ENCODE measurements around the gene F2RL3. TPM values are rescaled to one million over a fixed set of nuclear protein-coding genes. Genes with fewer than 3 reads are reported as not detected.

F2RL3 gene
- total and polyA plus RNA-seq, 7 experiments from 2014 or later: 0.16 to 0.19 TPM; not detected in 5

DNA sequence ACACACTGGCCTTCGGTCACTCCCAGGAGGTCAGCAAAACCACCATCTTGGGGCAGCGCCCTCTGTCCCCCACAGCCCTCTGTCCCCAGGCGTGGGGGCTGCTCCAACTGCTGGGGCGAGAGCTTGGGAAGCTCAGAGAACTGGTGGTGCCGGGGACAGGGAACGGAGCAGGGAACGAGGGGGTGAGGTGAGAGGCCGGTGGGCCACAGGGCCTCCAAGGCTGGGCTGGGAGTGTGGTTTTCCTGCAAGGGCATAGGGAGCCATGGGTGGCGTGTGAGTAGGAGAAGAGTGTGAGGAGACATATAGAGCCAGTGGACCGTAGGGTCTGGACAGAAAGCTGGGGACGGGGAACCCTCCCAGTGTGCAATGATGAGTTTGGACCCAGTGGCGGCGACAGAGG, 34.1 kb downstream of the F2RL3 start:
- intact Hi-C loops (cut with micrococcal nuclease): no loop called here
- H3K27ac ChIP-seq (ENCODE audit: low read depth, low read length): no peak overlapping the region
- DNase-seq (no peak), ATAC-seq (no peak)
- H3K4me1 ChIP-seq (ENCODE audit: control insufficient read depth in 2 of 2, insufficient read depth in 2 of 2, low read length in 2 of 2): no peaks in the 10 kb centered on the region
- CTCF ChIA-PET: no interaction called here
- Mint-ChIP-seq H3K27ac (no peak overlapping the region), H3K27me3 (peaks cover 0 to 31% (median 0%) of the 10 kb centered on the region in 5 donors), H3K9me3 (peaks cover 5 to 33% (median 14%) of the 10 kb centered on the region in 11 donors), H3K4me1 (peaks cover 0 to 13% (median 0%) of the 10 kb centered on the region in 7 donors), H3K36me3 (peaks cover 4 to 19% (median 10%) of the 10 kb centered on the region in 5 donors), H3K4me3 (no peak overlapping the region)
- H3K27me3 ChIP-seq (ENCODE audit: control insufficient read depth in 2 of 2, insufficient read depth in 2 of 2, low read length in 2 of 2): no peaks in the 10 kb centered on the region
- POLR2A ChIA-PET: no interaction called here
- peaks cover 0 to 14% (median 0%) of the 10 kb centered on the region in 3 experiments for H3K9me3 ChIP-seq (ENCODE audit: control insufficient read depth in 2 of 3, low read length in 3 of 3)
- H3K4me3 ChIP-seq (ENCODE audit: low read length): no peak overlapping the region
- no peaks in the 10 kb centered on the region for H3K36me3 ChIP-seq (ENCODE audit: control insufficient read depth in 2 of 3, insufficient read depth in 3 of 3, low read length in 3 of 3)

- Histone ChIP-seq H3K4me3 (ENCODE audit: low read length) (no peak overlapping the region), H3K9me3 (ENCODE audit: control insufficient read depth in 2 of 3, low read length in 3 of 3) (peaks cover 0 to 5% (median 0%) of the 10 kb centered on the region in 3 experiments), H3K36me3 (ENCODE audit: control insufficient read depth in 2 of 3, insufficient read depth in 3 of 3, low read length in 3 of 3) (no peaks in the 10 kb centered on the region), H3K27ac (ENCODE audit: low read depth, low read length) (no peak overlapping the region), H3K4me1 (ENCODE audit: control insufficient read depth in 2 of 2, insufficient read depth in 2 of 2, low read length in 2 of 2) (no peaks in the 10 kb centered on the region), H3K27me3 (ENCODE audit: control insufficient read depth in 2 of 2, insufficient read depth in 2 of 2, low read length in 2 of 2) (no peaks in the 10 kb centered on the region)
- CTCF ChIA-PET: interaction anchor here (0.6 kb wide), 1 partner anchor 512 kb away, joined by 3 read pairs; no protein-coding TSS in a partner anchor
- POLR2A ChIA-PET: no interaction called here
- Mint-ChIP-seq H3K9me3 (peaks cover 3 to 41% (median 24%) of the 10 kb centered on the region in 11 donors), H3K27ac (no peak overlapping the region), H3K4me3 (no peak overlapping the region), H3K27me3 (peaks cover 0 to 37% (median 16%) of the 10 kb centered on the region in 5 donors), H3K4me1 (peaks cover 0 to 6% (median 0%) of the 10 kb centered on the region in 7 donors), H3K36me3 (peaks cover 6 to 21% (median 10%) of the 10 kb centered on the region in 5 donors)
- DNase-seq (no peak), ATAC-seq (no peak)
- intact Hi-C loops (cut with micrococcal nuclease): no loop called here
These were observed 39.1 kb downstream of the F2RL3 start for GRCh38 chr19:16927883-16928282.

DNA sequence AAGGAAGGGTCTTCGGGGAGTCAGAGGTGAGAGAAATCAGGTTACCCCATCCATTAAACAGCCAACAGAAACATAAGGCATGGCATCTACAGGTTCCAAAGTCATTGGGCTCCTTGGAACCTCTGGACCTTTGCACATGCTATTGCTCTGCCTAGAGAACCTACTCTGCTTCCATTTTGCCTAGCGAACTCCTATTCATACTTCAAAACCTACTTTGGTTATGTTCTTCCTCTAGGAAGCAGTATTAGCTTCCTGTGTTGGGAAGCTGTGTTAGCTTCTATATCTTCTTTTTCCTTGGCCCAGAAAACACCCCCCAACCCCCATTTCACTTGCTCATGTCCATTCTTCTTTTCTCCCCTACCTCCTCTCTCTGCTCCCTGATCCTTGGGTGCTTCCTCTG, 39.6 kb downstream of the F2RL3 start:
- ATAC-seq (no peak), DNase-seq (no peak)
- Mint-ChIP-seq H3K4me3 (no peak overlapping the region), H3K27me3 (peaks cover 1 to 37% (median 16%) of the 10 kb centered on the region in 5 donors), H3K9me3 (peaks cover 3 to 45% (median 26%) of the 10 kb centered on the region in 11 donors), H3K27ac (no peak overlapping the region), H3K4me1 (peaks cover 0 to 5% (median 0%) of the 10 kb centered on the region in 7 donors), H3K36me3 (peaks cover 6 to 21% (median 12%) of the 10 kb centered on the region in 5 donors)
- Histone ChIP-seq H3K9me3 (ENCODE audit: control insufficient read depth in 2 of 3, low read length in 3 of 3) (peaks cover 0 to 6% (median 0%) of the 10 kb centered on the region in 3 experiments), H3K27me3 (ENCODE audit: control insufficient read depth in 2 of 2, insufficient read depth in 2 of 2, low read length in 2 of 2) (no peaks in the 10 kb centered on the region), H3K4me3 (ENCODE audit: low read length) (no peak overlapping the region), H3K36me3 (ENCODE audit: control insufficient read depth in 2 of 3, insufficient read depth in 3 of 3, low read length in 3 of 3) (no peaks in the 10 kb centered on the region), H3K27ac (ENCODE audit: low read depth, low read length) (no peak overlapping the region), H3K4me1 (ENCODE audit: control insufficient read depth in 2 of 2, insufficient read depth in 2 of 2, low read length in 2 of 2) (no peaks in the 10 kb centered on the region)
- intact Hi-C loops (cut with micrococcal nuclease): no loop called here
- ChIA-PET CTCF (no interaction called here), POLR2A (no interaction called here)

DNA sequence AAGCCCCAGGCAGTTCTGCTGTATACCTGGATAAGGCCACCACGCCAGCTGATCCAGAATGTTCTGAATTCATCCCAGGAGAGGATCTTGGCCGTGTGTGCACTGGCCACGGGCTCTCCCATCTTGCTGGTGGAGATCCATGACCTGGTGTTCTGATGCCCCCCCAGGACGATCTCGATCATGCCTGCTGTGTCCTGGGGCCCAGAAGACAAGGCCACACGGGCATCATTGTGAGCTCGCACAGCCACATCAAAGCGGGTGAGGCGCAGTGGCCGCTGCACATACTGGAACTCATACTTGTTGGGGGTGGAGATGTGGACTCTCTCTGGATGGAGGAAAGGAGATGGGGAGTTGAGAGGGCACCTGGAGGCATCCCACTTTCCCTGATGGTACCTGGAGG, 40.1 kb downstream of the F2RL3 start:
- Histone ChIP-seq H3K27me3 (ENCODE audit: control insufficient read depth in 2 of 2, insufficient read depth in 2 of 2, low read length in 2 of 2) (no peaks in the 10 kb centered on the region), H3K36me3 (ENCODE audit: control insufficient read depth in 2 of 3, insufficient read depth in 3 of 3, low read length in 3 of 3) (no peaks in the 10 kb centered on the region), H3K4me1 (ENCODE audit: control insufficient read depth in 2 of 2, insufficient read depth in 2 of 2, low read length in 2 of 2) (no peaks in the 10 kb centered on the region), H3K4me3 (ENCODE audit: low read length) (no peak overlapping the region), H3K27ac (ENCODE audit: low read depth, low read length) (no peak overlapping the region), H3K9me3 (ENCODE audit: control insufficient read depth in 2 of 3, low read length in 3 of 3) (peaks cover 0 to 11% (median 2%) of the 10 kb centered on the region in 3 experiments)
- H3K27me3 Mint-ChIP-seq: peaks cover 1 to 37% (median 16%) of the 10 kb centered on the region in 5 donors
- peaks cover 0 to 5% (median 0%) of the 10 kb centered on the region in 7 donors for H3K4me1 Mint-ChIP-seq
- ChIA-PET POLR2A (no interaction called here), CTCF (interaction anchor here (0.6 kb wide), 1 partner anchor 62 kb away, joined by 4 read pairs; no protein-coding TSS in a partner anchor)
- ATAC-seq (no peak), DNase-seq (no peak)
- intact Hi-C loops (cut with micrococcal nuclease): no loop called here
- peaks cover 6 to 25% (median 17%) of the 10 kb centered on the region in 5 donors for H3K36me3 Mint-ChIP-seq
- H3K9me3 Mint-ChIP-seq: peaks cover 5 to 51% (median 32%) of the 10 kb centered on the region in 11 donors
- no peak overlapping the region for H3K4me3 Mint-ChIP-seq
- no peak overlapping the region for H3K27ac Mint-ChIP-seq

GRCh38 chr19:16930753-16931152, 42.0 kb downstream of the F2RL3 start:
- peaks cover 5 to 37% (median 16%) of the 10 kb centered on the region in 5 donors for H3K27me3 Mint-ChIP-seq

DNA sequence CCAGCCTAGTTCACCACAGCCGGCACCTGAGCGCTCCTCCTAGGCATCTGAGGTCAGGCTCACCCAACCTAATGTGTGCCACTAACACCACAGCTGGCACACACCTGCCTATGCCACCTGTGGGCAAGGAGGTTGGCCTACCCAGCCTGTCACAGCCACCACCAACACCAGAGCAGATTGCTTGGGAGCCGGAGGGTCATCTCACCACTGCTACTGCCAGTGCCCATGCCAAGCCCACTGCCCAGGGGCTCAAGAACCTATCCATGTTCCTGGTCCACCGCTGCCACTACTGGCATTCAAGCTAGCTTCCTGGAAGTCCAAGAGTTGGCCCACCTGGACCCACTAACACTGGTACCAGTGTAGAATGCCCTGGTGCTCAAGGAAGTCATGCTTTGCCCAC, 42.5 kb downstream of the F2RL3 start:
- peaks cover 0 to 5% (median 0%) of the 10 kb centered on the region in 7 donors for H3K4me1 Mint-ChIP-seq
- DNase-seq (no peak), ATAC-seq (no peak)
- Histone ChIP-seq H3K4me1 (ENCODE audit: control insufficient read depth in 2 of 2, insufficient read depth in 2 of 2, low read length in 2 of 2) (no peaks in the 10 kb centered on the region), H3K4me3 (ENCODE audit: low read length) (no peak overlapping the region), H3K9me3 (ENCODE audit: control insufficient read depth in 2 of 3, low read length in 3 of 3) (peaks cover 0 to 15% (median 2%) of the 10 kb centered on the region in 3 experiments), H3K27me3 (ENCODE audit: control insufficient read depth in 2 of 2, insufficient read depth in 2 of 2, low read length in 2 of 2) (no peaks in the 10 kb centered on the region), H3K36me3 (ENCODE audit: control insufficient read depth in 2 of 3, insufficient read depth in 3 of 3, low read length in 3 of 3) (no peaks in the 10 kb centered on the region), H3K27ac (ENCODE audit: low read depth, low read length) (no peak overlapping the region)
- H3K27ac Mint-ChIP-seq: no peak overlapping the region
- ChIA-PET POLR2A (no interaction called here), CTCF (no interaction called here)
- intact Hi-C loops (cut with micrococcal nuclease): no loop called here
- H3K36me3 Mint-ChIP-seq: peaks cover 5 to 25% (median 18%) of the 10 kb centered on the region in 5 donors
- peaks cover 18 to 62% (median 38%) of the 10 kb centered on the region in 11 donors for H3K9me3 Mint-ChIP-seq
- H3K4me3 Mint-ChIP-seq: no peak overlapping the region
- H3K27me3 Mint-ChIP-seq: peaks cover 5 to 37% (median 16%) of the 10 kb centered on the region in 5 donors

More at GRCh38 chr19:16930753-16931152, 42.0 kb downstream of the F2RL3 start:
- intact Hi-C loops (cut with micrococcal nuclease): no loop called here
- no peak overlapping the region for H3K4me3 Mint-ChIP-seq
- Histone ChIP-seq H3K9me3 (ENCODE audit: control insufficient read depth in 2 of 3, low read length in 3 of 3) (peaks cover 0 to 15% (median 2%) of the 10 kb centered on the region in 3 experiments), H3K27me3 (ENCODE audit: control insufficient read depth in 2 of 2, insufficient read depth in 2 of 2, low read length in 2 of 2) (no peaks in the 10 kb centered on the region), H3K27ac (ENCODE audit: low read depth, low read length) (no peak overlapping the region), H3K36me3 (ENCODE audit: control insufficient read depth in 2 of 3, insufficient read depth in 3 of 3, low read length in 3 of 3) (no peaks in the 10 kb centered on the region), H3K4me3 (ENCODE audit: low read length) (no peak overlapping the region), H3K4me1 (ENCODE audit: control insufficient read depth in 2 of 2, insufficient read depth in 2 of 2, low read length in 2 of 2) (no peaks in the 10 kb centered on the region)
- H3K27ac Mint-ChIP-seq: no peak overlapping the region
- DNase-seq: no peak
- ChIA-PET POLR2A (no interaction called here), CTCF (no interaction called here)
- peaks cover 13 to 56% (median 38%) of the 10 kb centered on the region in 11 donors for H3K9me3 Mint-ChIP-seq
- ATAC-seq: no peak
- H3K36me3 Mint-ChIP-seq: peaks cover 5 to 25% (median 18%) of the 10 kb centered on the region in 5 donors
- peaks cover 0 to 5% (median 0%) of the 10 kb centered on the region in 7 donors for H3K4me1 Mint-ChIP-seq

- DNase-seq (no peak), ATAC-seq (no peak)
- Histone ChIP-seq H3K9me3 (ENCODE audit: control insufficient read depth in 2 of 3, low read length in 3 of 3) (peaks cover 0 to 15% (median 2%) of the 10 kb centered on the region in 3 experiments), H3K4me1 (ENCODE audit: control insufficient read depth in 2 of 2, insufficient read depth in 2 of 2, low read length in 2 of 2) (no peaks in the 10 kb centered on the region), H3K27ac (ENCODE audit: low read depth, low read length) (no peak overlapping the region), H3K27me3 (ENCODE audit: control insufficient read depth in 2 of 2, insufficient read depth in 2 of 2, low read length in 2 of 2) (no peaks in the 10 kb centered on the region), H3K4me3 (ENCODE audit: low read length) (no peak overlapping the region), H3K36me3 (ENCODE audit: control insufficient read depth in 2 of 3, insufficient read depth in 3 of 3, low read length in 3 of 3) (no peaks in the 10 kb centered on the region)
- CTCF ChIA-PET: no interaction called here
- intact Hi-C loops (cut with micrococcal nuclease): no loop called here
- H3K27ac Mint-ChIP-seq: no peak overlapping the region
- POLR2A ChIA-PET: no interaction called here
- no peak overlapping the region for H3K4me3 Mint-ChIP-seq
- H3K4me1 Mint-ChIP-seq: no peaks in the 10 kb centered on the region
- H3K36me3 Mint-ChIP-seq: peaks cover 0 to 14% (median 4%) of the 10 kb centered on the region in 5 donors
- H3K9me3 Mint-ChIP-seq: peaks cover 12 to 52% (median 28%) of the 10 kb centered on the region in 11 donors
- H3K27me3 Mint-ChIP-seq: peaks cover 5 to 17% (median 5%) of the 10 kb centered on the region in 5 donors
These were observed 45.7 kb downstream of the F2RL3 start for GRCh38 chr19:16934489-16934888.
